HG02885 (cell line): ENCODE data around the gene CEP164.
A peak's percentile ranks its signal among the peaks of the same experiment; 100 is the strongest.
"Not testable (repeated sequence)": the region's sequence is repeated elsewhere in the genome, so short reads cannot be mapped to it uniquely, and the experiment has no call there.

Experiments used
- ATAC-seq: cut with Tn5 transposase; IDR thresholded peaks from one replicate; pipeline ENCODE4 v1.9.1; 2021; ENCODE audit warnings: mild to moderate bottlenecking; ENCODE audit not compliant: unreplicated experiment, poor library complexity

CEP164 gene

DNA sequence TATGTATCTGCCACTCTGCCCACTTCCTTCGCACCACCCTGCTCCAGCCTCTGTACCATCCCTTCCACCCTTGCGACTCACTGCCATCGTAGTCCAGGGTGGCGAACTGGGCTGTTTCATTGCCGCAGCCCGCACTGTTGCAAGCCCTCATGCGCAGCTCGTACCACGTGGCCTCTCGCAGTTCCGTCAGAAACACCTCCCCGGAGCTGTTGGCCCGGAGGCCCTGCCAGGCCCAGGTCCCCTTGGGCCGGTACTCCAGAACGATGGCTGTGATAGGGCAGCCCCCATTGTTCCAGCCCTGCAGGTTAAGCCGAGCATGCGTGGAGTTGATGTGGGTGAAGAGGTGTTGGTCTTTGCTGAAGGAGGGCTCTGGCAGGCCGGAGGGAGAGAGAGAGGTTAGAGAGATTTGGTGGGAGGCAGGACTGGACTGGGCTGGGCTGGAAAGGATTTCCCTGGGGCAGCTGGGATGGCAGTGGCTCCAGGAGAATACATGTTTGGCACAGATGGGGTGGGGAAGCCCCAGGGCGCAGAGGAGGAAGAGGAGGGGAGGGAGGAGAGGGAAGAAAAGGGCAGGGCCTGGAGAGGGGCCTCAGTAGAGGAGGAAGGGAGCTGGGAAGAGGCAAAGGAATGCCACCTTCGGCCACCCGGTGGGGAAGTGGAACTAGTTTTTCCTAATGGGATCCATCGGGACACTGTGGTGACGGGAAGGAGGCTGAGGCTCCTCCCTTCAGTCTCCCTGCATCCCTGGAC lies 109.6 kb downstream of the CEP164 start:
- ATAC-seq: no peak

DNA sequence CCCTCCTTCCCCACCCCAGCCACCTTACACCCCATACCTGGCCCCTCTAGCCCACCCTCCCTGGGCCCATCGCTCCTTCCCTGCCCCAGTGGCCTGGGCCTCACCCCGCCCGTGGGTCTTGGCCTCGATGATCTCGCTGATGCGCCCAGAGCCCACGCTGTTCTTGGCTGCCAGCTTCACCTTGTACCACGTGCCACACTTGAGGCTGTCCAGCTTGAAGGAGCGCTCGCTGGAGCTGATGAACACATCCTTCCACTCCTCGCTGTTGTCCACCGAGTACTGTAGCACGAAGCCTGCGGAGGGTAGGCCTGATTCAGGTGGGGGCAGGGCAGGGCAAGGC lies 110.1 kb downstream of the CEP164 start:
- ATAC-seq: no peak

- ATAC-seq: peak; percentile 65
Observed at GRCh38 chr11:117438371-117439000, 110.8 kb downstream of the CEP164 start.

DNA sequence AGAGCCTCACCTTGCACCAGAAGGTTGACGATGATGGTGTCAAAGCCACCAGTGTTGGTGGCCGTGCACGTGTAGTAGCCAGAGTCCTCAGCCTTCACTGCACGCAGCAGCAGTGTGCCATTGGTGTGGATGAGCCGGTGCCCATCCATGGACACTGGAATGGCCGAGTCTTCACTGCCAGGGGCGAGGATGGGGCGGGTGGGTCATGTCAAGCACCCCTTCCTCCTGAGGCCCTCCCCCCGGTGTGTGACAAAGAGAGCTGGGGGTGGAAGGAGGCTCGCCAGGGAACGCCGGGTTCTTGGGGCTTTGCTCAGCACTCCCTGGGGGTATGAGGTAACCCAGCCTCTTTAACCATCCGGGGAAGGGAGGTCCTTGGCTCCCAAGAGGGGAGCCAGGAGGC lies 111.6 kb downstream of the CEP164 start:
- ATAC-seq: no peak

DNA sequence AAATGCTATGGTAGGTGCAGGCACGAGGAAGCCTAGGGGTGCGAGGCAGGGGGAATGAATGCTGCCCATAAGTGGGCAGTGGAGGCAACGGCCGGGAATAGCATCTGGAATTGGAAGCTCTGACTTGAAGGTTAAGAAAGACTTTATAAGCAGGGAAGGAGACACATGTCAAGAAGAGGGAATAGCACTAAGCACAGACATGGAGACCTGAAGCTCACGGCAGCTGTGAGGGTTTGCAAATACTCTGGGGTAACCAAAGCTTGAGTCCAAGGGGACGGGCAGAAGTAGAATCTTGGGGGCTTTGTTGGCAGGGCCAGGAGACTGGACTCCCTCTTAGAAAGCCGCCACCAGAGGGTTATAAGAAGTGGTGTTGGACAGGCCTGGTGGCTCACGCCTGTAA lies 112.6 kb downstream of the CEP164 start:
- ATAC-seq: no peak

DNA sequence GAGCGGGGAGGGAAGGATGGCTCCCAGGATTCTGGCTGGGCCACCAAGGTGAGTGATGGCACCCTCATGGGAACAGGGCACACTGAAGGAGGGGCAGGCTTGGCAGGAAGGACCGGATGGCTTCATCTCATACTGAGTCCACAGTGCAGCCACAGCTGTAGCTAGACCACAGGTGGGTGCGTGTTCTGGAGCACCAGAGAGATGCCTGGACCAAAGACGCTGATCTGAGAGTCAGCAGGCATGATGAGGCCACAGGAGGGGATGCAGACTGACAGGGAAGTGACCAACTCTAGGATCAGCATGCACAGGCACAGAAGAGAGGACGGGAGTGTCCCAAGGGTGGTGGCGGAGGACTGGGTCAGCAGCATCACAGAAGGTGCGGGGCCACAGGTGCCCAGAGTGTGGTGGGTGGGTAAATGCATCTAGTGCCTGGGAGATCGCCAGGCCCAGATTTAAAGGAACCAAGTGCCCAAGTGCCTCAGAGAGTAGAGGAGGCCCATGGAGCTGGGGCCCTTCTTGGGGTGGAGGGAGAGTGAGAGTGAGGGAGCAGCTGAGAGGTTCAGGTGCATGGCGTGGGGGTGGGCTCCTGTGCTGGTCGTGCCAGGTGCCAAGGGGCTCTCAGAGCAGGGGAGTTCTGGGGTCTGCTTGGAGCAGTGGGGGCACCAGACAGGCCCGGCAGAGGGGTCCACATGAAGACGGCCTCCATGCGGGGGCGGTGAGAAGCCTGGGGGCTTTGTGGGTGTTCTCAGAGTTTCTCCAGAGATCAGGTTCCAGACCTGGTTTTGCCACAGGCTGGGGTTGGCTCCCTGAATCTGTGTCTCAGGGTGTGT lies 113.7 kb downstream of the CEP164 start:
- ATAC-seq: no peak

- ATAC-seq: no peak
Observed at GRCh38 chr11:117442049-117442868, 114.6 kb downstream of the CEP164 start.

DNA sequence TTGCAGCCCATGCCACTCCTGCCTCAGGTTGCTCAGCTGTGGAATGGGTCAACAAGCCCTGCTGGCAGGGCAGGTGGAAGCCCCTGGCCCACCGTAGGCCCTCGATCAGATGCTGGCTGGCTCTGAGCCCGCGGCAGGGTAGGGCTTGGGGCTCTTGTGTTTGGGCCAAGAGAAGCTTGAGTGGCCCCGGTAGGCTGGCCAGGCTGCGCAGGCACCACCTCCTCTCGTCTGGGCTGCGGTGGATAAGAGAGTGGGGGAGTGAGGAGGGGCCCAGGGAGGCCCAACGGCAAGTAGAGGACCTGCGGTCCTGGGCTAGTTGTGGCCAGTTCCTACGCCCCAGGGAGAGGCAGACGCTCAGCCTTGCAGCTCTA lies 115.2 kb downstream of the CEP164 start:
- no peak for ATAC-seq

- no peak for ATAC-seq
Observed at GRCh38 chr11:117443266-117444186, 115.9 kb downstream of the CEP164 start.

- no peak for ATAC-seq
Observed at GRCh38 chr11:117444256-117444655, 116.6 kb downstream of the CEP164 start.

- no peak for ATAC-seq
Observed at GRCh38 chr11:117444711-117445658, 117.3 kb downstream of the CEP164 start.

- no peak for ATAC-seq
Observed at GRCh38 chr11:117449111-117449693, 121.5 kb downstream of the CEP164 start.

DNA sequence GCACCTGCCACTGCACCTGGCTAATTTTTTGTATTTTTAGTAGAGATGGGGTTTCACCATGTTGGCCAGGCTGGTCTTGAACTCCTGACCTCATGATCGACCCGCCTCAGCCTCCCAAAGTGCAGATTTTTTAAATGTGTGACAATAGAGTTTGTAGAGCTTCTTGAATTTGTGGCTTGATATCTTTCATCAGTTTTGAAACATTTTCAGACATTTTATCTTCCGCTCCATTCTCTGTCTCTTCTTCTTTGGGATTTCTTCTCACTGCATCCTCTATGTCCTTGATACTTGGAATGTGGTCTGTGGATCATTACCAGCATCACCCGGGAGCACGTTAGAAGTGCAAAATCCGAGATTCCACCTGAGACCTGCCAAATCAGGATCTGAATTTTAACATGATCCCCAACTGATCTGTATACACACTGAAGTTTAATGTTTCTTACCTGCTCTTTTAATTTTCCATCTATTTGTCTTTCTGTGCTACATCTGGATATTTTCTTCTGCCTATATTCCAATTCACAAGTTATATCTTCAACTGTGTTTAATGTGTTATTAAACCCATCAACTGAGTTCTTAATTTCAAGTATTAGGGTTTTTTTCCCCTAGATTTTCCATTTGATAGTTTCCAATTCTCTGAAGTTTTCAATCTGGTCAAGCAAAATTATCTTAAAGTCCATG lies 126.4 kb downstream of the CEP164 start:
- no peak for ATAC-seq

GRCh38 chr11:117454564-117454917 lies 126.9 kb downstream of the CEP164 start:
- no peak for ATAC-seq

- peak; percentile 83 for ATAC-seq
Observed at GRCh38 chr11:117456027-117456720, 128.5 kb downstream of the CEP164 start.

DNA sequence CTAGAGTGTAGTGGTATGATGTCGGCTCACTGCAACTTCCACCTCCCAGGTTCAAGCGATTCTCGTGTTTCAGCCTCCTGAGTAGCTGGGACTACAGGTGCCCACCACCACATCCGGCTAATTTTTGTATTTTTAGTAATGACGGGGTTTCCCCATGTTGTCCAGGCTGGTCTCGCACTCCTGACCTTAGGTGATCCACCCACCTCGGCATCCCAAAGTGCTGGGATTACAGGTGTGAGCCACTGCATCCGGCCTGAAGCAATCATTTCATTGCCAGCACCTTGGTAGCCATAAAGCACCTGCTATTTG lies 129.0 kb downstream of the CEP164 start:
- not testable (repeated sequence) for ATAC-seq
